IMR-90 (cell line): ENCODE data around the gene APOB.

Source experiments
- BHLHE40 ChIP-seq: fragments of 150-350 bp; IDR thresholded peaks from 2 replicates; pipeline ENCODE4 v1.6.1; 2016; ENCODE audit warnings: mild to moderate bottlenecking, low read depth, low read length
- CEBPB ChIP-seq: IDR thresholded peaks from 2 replicates; pipeline ENCODE4 v1.6.1; 2012; ENCODE audit warnings: low read depth, low read length, improper control_type of control experiment
- CHD1 ChIP-seq: IDR thresholded peaks from 2 replicates; pipeline ENCODE4 v1.6.1; 2012; ENCODE audit warnings: low read depth, low read length, improper control_type of control experiment
- CTCF ChIP-seq: conservative IDR thresholded peaks from 2 replicates; pipeline ENCODE4 v1.5.1; 2012; ENCODE audit warnings: mild to moderate bottlenecking, low read depth, low read length, improper control_type of control experiment
- ELK1 ChIP-seq: fragments of 150-350 bp; IDR thresholded peaks from 2 replicates; pipeline ENCODE4 v1.6.1; 2016; ENCODE audit warnings: low read depth, mild to moderate bottlenecking, low read length, moderate library complexity, borderline replicate concordance
- FOS ChIP-seq: fragments of 150-350 bp; IDR thresholded peaks from 2 replicates; pipeline ENCODE4 v1.6.1; 2016; ENCODE audit warnings: low read depth, low read length
- MAFK ChIP-seq: IDR thresholded peaks from 2 replicates; pipeline ENCODE4 v1.6.1; 2012; ENCODE audit warnings: low read depth, low read length, improper control_type of control experiment
- MAZ ChIP-seq: IDR thresholded peaks from 2 replicates; pipeline ENCODE4 v1.6.1; 2012; ENCODE audit warnings: low read depth, mild to moderate bottlenecking, low read length, improper control_type of control experiment, moderate library complexity, borderline replicate concordance
- POLR2A ChIP-seq: IDR thresholded peaks from 2 replicates; pipeline ENCODE4 v1.6.1; 2012; ENCODE audit warnings: mild to moderate bottlenecking, low read depth, low read length
- RAD21 ChIP-seq: IDR thresholded peaks from 2 replicates; pipeline ENCODE4 v1.6.1; 2012; ENCODE audit warnings: low read length, improper control_type of control experiment
- RFX5 ChIP-seq: IDR thresholded peaks from 2 replicates; pipeline ENCODE4 v1.8.0; 2012; ENCODE audit warnings: low read depth, mild to moderate bottlenecking, low read length, moderate library complexity
- SMC3 ChIP-seq: fragments of 150-350 bp; IDR thresholded peaks from 2 replicates; pipeline ENCODE4 v1.6.1; 2016; ENCODE audit warnings: low read depth, mild to moderate bottlenecking, antibody characterized with exemption, low read length, moderate library complexity
- USF2 ChIP-seq: fragments of 150-350 bp; IDR thresholded peaks from 2 replicates; pipeline ENCODE4 v1.6.1; 2017; ENCODE audit warnings: mild to moderate bottlenecking, antibody characterized with exemption, low read length, low read depth

GRCh38 chr2:21043744-21044532, at the start of gene APOB:
- TF ChIP-seq POLR2A (no peak), ELK1 (no peak), CTCF (no peak), RAD21 (no peak), RFX5 (no peak), USF2 (no peak), CHD1 (no peak), CEBPB (no peak), SMC3 (no peak), MAZ (no peak), FOS (no peak), MAFK (no peak), BHLHE40 (no peak)
